ENCODE data around the gene PHLDA3.

Gene PHLDA3

DNA sequence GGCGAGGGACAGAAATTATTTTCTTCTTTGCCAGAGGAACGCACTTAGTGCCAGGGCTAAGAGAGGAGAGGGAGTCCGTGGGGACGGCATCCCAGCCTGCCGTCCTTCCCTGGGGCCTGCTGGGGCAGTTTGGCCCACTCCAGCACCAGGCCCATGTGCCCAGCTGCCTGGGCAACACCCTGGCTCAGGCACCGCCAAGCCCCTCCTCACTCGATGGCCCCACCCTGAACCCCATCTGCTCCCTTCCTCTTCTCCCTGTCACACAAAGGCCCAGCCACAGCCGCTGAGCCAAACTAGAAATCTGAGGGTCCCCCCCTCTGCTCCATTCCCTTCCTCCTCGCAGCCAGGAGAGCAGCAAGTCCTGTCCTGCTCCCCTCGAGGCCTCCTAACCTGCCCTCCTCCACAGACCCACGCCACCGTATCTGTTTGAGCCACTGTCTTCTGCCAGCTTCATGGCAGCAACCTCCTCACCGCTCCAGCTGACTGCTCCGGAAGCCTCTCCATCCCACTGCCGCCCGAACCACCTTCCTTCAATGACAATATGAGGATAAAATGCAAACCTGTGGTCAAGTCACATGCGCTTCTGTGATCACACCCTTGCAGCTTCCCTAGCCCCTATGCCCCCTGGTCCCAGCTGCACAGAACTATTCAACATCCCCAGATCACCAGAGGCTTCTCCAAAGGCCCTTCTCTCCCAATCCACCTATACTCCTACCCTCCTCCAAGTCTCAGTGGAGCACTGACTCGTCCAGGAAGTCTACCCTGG, 39.1 kb downstream of the PHLDA3 start:
- no peak for DNase-seq (ENCODE audit: low read depth)

DNA sequence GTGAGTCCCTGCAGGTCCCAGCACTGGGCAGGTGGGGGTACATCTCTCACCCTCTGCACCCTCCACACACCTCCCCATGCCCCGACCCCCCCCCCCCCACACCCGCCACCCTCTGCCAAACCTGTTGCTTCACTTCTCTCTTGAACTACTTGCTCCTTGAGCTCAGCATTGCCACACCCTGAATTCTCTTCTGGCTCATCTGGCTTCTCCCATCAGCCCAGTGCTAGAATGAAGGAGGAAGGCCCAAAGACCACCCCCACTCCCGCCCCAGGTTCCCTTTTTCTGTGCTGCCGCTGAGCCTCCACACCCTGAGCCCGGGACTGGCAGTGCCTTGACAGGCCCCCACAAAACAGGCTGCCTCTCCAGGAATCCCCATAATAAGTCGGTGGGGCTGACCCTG, 41.0 kb downstream of the PHLDA3 start:
- no peak for DNase-seq (ENCODE audit: low read depth)

DNA sequence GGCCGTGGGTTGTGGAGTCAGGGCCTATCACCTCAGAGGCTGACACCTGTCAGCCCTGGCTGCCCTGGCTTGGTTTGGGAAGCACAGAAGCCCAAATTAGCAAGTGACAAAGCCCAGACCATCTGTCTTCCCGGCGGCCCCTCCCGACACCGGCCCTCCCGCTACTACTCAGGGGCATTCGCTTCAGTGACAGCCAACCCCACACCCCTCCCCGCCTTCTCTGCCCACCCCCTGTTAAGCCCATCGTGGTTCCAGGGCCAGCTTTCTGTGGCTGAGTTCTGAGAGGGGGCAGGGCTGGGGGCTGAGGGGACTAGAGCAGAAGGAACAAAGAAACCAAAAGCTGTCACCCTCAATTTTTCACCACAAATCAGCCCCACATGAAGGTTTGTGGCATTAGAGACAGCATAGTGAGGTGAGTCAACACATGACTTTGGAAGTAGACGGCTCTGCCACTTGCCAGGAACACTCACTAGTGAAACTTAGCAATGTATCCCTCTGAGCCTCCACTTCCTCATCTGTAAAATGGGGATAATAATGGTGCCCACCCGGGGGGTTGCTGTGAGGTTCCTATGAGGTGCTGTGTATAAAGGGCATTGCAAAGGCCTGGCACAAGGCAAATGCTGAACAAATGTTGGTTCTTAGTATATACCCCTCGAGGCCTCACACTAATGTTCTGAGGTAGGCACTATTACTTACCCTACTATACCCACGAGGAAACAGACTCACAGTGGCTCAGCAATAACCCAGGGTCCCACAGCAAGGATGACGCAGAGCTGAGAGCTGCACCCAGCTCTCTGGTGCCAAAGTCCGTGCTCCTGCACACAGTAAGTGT, 42.3 kb downstream of the PHLDA3 start:
- no peak for DNase-seq (ENCODE audit: low read depth)

DNA sequence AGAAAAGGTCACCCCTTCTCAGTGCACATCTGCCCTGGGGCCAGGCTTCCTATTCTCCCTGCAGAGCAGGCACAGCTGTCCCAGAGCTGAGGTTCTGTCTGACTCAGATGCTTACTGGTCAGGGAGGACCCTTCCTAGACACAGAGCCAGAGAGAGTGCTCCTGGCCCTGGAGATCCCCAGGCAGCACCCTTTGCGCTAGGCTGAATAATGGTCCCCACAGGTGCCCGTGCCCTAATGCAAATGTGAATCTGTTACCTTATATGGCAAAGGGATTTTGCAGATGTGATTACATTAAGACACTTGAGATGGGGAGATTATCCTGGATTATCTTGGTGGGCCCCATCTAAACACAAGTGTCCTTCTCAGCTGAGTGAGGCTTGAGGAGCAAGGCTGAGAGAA, 44.8 kb downstream of the PHLDA3 start:
- DNase-seq (ENCODE audit: low read depth): no peak

DNA sequence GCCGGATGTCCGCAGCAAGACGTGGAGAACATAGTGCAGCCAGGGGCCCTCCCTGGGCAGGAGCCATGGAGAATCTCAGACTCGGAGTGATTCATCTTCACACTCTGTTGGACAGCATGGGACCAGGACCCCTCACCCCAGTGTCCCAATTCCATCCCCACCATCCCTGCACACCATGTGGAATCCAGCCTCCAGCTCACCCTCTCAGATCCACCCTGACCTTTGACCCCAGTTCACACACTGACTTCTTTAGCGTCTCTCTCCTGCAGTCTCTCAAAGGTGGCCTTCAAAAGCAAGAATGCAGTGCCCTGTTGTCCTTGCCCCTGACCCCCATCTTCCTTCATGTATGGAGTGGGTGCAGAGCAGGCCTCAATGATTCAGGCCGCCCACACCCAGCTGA, 45.3 kb downstream of the PHLDA3 start:
- no peak for DNase-seq (ENCODE audit: low read depth)

DNA sequence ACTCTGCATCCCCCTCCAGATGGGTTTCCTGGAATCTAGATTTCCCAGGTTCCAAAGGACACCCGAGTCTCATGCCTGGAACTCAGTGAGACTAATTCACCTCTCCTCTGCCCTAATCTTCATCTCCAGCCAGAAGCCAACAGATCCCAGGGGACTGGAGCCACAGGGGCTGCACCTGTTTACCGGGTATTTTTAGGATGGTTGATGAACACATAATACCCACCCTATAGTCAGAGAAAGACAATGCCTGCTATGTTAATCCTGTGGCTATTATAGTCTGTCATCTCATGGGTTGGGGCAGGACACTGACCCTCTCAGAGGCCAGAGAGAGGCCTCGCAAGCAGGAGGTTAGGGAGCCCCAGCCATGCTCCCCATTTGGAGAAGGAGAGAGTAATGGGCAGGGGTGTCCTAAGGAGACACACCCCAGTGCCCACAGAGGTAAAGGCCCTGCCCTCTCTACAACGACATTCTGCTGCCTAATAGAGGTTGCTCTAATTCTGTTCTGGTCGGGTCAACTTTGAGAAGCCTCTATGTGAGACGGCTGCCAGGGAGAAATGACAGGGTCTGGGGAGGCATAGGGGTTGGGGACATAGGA, 46.5 kb downstream of the PHLDA3 start:
- no peak for DNase-seq (ENCODE audit: low read depth)

DNA sequence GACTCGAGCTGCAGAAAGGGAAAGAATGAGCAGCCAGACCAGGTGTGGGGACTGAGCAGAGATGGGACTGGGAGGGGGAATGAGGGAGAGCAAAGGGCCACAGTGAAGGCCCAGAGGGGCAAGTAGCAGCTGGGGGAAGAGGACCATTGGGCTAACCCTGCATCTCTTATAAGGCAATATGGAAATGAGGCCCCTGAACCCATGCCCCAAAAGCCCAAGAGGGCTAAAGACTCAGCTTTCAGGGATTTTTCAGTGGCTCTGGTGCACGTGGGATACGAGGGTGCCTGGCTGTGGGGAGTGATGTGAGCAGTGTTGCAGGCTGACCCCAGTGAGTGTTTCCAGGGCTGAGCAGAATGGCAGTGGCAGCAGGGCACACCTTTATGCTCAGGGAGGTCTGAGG, 47.0 kb downstream of the PHLDA3 start:
- DNase-seq (ENCODE audit: low read depth): no peak

DNA sequence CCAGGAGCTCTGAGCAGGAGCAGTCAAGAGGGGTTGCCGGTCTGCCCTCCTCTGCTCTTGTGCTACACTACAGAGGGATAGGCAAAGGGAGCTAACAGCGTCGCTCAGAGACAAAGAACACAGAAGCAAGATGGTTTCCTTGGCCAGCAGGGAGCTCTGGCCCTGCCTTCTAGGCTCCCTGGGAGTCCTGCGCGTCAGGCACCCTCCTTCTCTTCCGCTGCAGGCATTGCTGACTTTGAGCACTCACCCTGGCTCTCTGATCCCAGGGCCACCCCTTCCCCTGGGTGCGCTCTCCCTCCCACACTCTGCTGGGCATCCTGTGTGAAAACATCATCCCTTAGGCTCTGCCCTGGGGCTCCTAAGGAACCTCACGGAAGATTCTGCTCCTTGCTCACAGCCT, 47.9 kb downstream of the PHLDA3 start:
- no peak for DNase-seq (ENCODE audit: low read depth)

DNA sequence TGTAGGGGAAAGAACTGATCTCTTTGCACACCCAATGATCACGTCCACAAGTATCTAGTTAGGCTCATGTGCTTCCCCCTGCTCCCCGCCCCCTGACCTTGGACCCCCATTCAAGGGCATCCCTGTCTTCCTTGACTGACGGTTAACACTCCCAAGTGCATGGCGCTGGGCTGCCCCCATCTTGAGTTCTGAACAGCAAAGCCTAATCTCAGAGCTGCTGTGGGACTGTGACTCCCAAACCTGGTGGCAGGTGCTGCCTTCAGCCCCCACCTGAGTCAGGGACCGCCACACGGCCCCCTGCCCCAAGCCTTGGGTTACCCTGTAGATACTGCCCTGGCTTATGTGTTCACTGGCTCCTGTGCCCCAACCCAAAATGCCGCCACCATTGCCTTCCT, 48.4 kb downstream of the PHLDA3 start:
- no peak for DNase-seq (ENCODE audit: low read depth)

DNA sequence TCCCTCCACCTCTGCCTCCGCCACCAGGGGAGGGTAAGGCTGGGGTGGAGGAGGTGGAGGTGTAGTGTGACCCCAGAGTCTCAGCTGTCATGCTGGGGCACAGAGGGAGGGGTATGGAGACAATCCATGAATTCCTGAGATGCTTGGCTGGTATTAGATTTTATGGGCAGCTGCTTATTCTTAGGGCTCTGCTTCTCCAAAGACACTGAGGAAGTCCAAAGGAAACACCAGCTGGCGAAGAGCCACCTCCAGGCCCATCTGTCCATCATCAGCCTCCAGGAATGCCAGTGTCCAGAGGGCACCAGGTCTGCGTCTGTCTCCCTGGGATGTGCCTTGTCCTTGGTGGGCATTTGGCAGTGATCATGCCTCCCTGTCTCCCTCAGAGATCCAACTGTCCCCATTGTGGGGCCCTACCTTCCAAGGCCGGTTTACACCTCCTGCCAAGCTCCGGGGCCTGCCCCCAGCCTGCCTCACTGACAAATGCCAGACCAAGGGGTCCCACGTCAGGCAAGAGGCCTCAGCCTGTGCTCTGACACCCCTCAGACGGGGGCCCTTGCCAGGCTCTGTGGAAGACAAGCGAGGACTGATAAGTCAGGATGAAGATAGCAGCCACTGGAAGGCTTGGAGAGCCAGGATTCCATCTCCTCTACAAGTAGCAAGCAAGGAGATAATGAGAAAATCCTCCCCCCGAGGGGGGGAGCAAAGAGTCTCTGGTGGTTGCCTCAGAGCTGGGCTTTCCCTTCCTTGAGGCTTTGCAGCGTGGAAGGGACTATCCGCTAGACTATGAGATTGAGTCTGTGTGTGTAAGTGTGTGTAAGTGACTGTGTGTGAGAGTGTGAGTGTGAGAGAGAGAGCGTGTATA, 49.0 kb downstream of the PHLDA3 start:
- DNase-seq (ENCODE audit: low read depth): no peak

DNA sequence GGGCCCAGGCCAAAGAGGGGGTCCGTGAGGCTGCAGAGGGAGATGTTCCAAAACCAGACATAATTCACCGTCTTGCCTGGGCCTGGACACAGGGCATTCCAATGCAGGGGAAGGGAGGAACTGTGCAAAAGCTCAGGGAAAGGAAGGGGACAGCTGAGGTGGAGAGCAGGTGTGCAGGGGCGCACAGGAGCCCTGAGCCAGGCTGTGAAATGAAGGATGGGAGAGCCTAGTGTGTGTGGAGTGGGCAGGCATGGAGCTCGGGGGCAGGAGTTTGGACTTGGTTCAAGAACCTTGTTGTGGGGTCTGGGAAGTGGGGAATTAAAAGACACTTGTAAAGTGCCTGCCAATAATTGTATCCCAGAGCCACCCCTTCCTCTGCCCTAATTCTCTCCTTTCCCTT, 49.7 kb downstream of the PHLDA3 start:
- DNase-seq (ENCODE audit: low read depth): no peak

DNA sequence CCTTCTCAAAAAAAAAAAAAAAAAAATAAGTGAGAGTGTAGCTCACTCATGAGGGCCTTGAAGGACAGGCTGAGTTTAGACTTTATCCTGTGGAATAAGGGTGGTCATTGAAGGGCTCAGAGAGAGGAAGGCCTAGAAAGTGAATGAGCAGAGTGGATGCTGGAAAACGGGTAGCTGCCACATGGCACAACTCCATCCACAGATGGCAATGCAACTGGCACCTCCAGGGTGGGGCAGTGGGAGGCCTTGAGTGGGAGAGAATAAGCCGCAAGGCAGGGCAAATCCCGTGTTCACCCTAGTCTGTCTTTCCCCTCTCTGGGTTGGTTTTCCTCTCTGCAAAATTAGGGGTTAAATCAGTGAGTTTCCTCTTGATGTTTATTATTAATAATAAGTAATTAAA, 50.5 kb downstream of the PHLDA3 start:
- DNase-seq (ENCODE audit: low read depth): no peak

All from activated T-helper 9 cell treated with anti-CD3 and anti-CD28 coated beads, Interleukin-2, amount 50 U/mL, for 16 hours (primary cell).